ENCODE data around the gene COMMD6. TPM values are rescaled to one million over a fixed set of nuclear protein-coding genes. Genes with fewer than 3 reads are reported as not detected.

The COMMD6 gene
- polyA plus RNA-seq, 3 donors: 180 to 401 (median 330) TPM

- DNase-seq: peak; percentile 66 to 84 (median 80)
- no peak overlapping the region for H3K4me3 Mint-ChIP-seq
- no peaks in the 10 kb centered on the region for H3K79me2 ChIP-seq (ENCODE audit: insufficient read depth, low read length)
- no peaks in the 10 kb centered on the region for H3K9me3 ChIP-seq (replicated peaks in 1 of 2; ENCODE audit: control insufficient read depth in 1 of 2, insufficient read depth in 1 of 2, low read length in 2 of 2)
- no peaks in the 10 kb centered on the region for H3K36me3 ChIP-seq (replicated peaks in 1 of 2; ENCODE audit: control insufficient read depth in 1 of 2, insufficient read depth in 2 of 2, low read length in 2 of 2)
- peak overlapping the region; percentile 58 for H3K4me2 ChIP-seq (replicated peaks; ENCODE audit: extremely low read depth, low read length, poor library complexity, severe bottlenecking)
- H3K9ac ChIP-seq (ENCODE audit: insufficient read depth, low read length, poor library complexity, severe bottlenecking): no peak overlapping the region
- H3K27ac ChIP-seq (ENCODE audit: low read depth in 1 of 2, low read length in 2 of 2): peak overlapping the region in 1 of 2 donors; percentile 68
- peaks cover 31% of the 10 kb centered on the region for H3K4me1 Mint-ChIP-seq
- peaks cover 0 to 7% (median 0%) of the 10 kb centered on the region in 3 donors for H3K27me3 Mint-ChIP-seq (ENCODE audit: low read depth in 3 of 3)
- H2AFZ ChIP-seq (ENCODE audit: insufficient read depth, low read depth, low read length, poor library complexity, severe bottlenecking): no peak overlapping the region
- peak overlapping the region in 1 of 3 experiments; percentile 37 for H3K4me3 ChIP-seq (replicated peaks in 1 of 3; ENCODE audit: low read depth in 2 of 3, low read length in 3 of 3)
- no peaks in the 10 kb centered on the region for H4K20me1 ChIP-seq (ENCODE audit: insufficient read depth, low read length)
- peak overlapping the region; percentile 38 to 93 (median 79) for H3K27ac Mint-ChIP-seq
- H3K36me3 Mint-ChIP-seq: no peaks in the 10 kb centered on the region
- intact Hi-C loops (cut with micrococcal nuclease): loop anchor here in 1 of 2 donors (5.0 kb wide), 1 partner anchor 42 kb away; the partner anchor contains the start of gene UCHL3
- H3K27me3 ChIP-seq (ENCODE audit: control insufficient read depth in 2 of 2, insufficient read depth in 2 of 2, low read length in 2 of 2): no peaks in the 10 kb centered on the region
- no peak for TF ChIP-seq CTCF (IDR thresholded peaks at IDR 0.05)
- WGBS (ENCODE audit: insufficient coverage): 0% methylated on average over 2 of the region's 3 CpGs
- peaks cover 35 to 38% of the 10 kb centered on the region in 2 donors for H3K4me1 ChIP-seq (ENCODE audit: control insufficient read depth in 1 of 2, insufficient read depth in 2 of 2, low read length in 2 of 2)
- peaks cover 0 to 8% (median 1%) of the 10 kb centered on the region in 7 donors for H3K9me3 Mint-ChIP-seq
Observed at GRCh38 chr13:75505327-75505726, 32.3 kb downstream of the COMMD6 start.

GRCh38 chr13:75495938-75496337, 41.7 kb downstream of the COMMD6 start:
- H3K36me3 ChIP-seq (replicated peaks in 1 of 2; ENCODE audit: control insufficient read depth in 1 of 2, insufficient read depth in 2 of 2, low read length in 2 of 2): no peaks in the 10 kb centered on the region
- DNase-seq: no peak
- no peak overlapping the region for H3K27ac ChIP-seq (ENCODE audit: low read depth in 1 of 2, low read length in 2 of 2)
- H4K20me1 ChIP-seq (ENCODE audit: insufficient read depth, low read length): no peaks in the 10 kb centered on the region
- 100% methylated on average over 3 of the region's 5 CpGs for WGBS (ENCODE audit: insufficient coverage)
- no peak overlapping the region for H2AFZ ChIP-seq (ENCODE audit: insufficient read depth, low read depth, low read length, poor library complexity, severe bottlenecking)
- H3K4me3 ChIP-seq (replicated peaks in 1 of 3; ENCODE audit: low read depth in 2 of 3, low read length in 3 of 3): no peak overlapping the region
- H3K9me3 ChIP-seq (replicated peaks in 1 of 2; ENCODE audit: control insufficient read depth in 1 of 2, insufficient read depth in 1 of 2, low read length in 2 of 2): no peaks in the 10 kb centered on the region
- Mint-ChIP-seq H3K27ac (no peak overlapping the region), H3K9me3 (peaks cover 0 to 5% (median 4%) of the 10 kb centered on the region in 7 donors), H3K27me3 (ENCODE audit: low read depth in 3 of 3) (peaks cover 0 to 8% (median 8%) of the 10 kb centered on the region in 3 donors), H3K36me3 (no peaks in the 10 kb centered on the region), H3K4me3 (no peak overlapping the region), H3K4me1 (no peaks in the 10 kb centered on the region)
- H3K9ac ChIP-seq (ENCODE audit: insufficient read depth, low read length, poor library complexity, severe bottlenecking): no peak overlapping the region
- no peaks in the 10 kb centered on the region for H3K4me1 ChIP-seq (ENCODE audit: control insufficient read depth in 1 of 2, insufficient read depth in 2 of 2, low read length in 2 of 2)
- H3K79me2 ChIP-seq (ENCODE audit: insufficient read depth, low read length): no peaks in the 10 kb centered on the region
- intact Hi-C loops (cut with micrococcal nuclease): no loop called here
- no peak overlapping the region for H3K4me2 ChIP-seq (replicated peaks; ENCODE audit: extremely low read depth, low read length, poor library complexity, severe bottlenecking)
- TF ChIP-seq CTCF (IDR thresholded peaks at IDR 0.05): no peak
- no peaks in the 10 kb centered on the region for H3K27me3 ChIP-seq (ENCODE audit: control insufficient read depth in 2 of 2, insufficient read depth in 2 of 2, low read length in 2 of 2)

Measured in CD14-positive monocyte (primary cell).